Activated CD4-positive, CD25-positive, alpha-beta regulatory T cell treated with anti-CD3 and anti-CD28 coated beads, Interleukin-2, amount 50 U/mL, for 72 hours (primary cell): ENCODE data around the gene HCST.

ENCODE experiments used
- DNase-seq: peaks from one replicate; pipeline ENCODE4 v3.0.0; 2021

The HCST gene

DNA sequence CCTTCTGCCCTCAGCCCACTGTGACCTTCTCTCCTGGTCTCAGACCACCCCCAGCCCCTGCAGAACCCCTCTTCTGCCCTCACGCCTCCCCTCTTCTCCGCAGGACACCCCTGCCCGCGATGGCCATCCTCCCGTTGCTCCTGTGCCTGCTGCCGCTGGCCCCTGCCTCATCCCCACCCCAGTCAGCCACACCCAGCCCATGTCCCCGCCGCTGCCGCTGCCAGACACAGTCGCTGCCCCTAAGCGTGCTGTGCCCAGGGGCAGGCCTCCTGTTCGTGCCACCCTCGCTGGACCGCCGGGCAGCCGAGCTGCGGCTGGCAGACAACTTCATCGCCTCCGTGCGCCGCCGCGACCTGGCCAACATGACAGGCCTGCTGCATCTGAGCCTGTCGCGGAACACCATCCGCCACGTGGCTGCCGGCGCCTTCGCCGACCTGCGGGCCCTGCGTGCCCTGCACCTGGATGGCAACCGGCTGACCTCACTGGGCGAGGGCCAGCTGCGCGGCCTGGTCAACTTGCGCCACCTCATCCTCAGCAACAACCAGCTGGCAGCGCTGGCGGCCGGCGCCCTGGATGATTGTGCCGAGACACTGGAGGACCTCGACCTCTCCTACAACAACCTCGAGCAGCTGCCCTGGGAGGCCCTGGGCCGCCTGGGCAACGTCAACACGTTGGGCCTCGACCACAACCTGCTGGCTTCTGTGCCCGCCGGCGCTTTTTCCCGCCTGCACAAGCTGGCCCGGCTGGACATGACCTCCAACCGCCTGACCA, 37.2 kb downstream of the HCST start:
- no peak for DNase-seq

DNA sequence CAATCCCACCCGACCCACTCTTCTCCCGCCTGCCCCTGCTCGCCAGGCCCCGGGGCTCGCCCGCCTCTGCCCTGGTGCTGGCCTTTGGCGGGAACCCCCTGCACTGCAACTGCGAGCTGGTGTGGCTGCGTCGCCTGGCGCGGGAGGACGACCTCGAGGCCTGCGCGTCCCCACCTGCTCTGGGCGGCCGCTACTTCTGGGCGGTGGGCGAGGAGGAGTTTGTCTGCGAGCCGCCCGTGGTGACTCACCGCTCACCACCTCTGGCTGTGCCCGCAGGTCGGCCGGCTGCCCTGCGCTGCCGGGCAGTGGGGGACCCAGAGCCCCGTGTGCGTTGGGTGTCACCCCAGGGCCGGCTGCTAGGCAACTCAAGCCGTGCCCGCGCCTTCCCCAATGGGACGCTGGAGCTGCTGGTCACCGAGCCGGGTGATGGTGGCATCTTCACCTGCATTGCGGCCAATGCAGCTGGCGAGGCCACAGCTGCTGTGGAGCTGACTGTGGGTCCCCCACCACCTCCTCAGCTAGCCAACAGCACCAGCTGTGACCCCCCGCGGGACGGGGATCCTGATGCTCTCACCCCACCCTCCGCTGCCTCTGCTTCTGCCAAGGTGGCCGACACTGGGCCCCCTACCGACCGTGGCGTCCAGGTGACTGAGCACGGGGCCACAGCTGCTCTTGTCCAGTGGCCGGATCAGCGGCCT, 37.9 kb downstream of the HCST start:
- DNase-seq: no peak

DNA sequence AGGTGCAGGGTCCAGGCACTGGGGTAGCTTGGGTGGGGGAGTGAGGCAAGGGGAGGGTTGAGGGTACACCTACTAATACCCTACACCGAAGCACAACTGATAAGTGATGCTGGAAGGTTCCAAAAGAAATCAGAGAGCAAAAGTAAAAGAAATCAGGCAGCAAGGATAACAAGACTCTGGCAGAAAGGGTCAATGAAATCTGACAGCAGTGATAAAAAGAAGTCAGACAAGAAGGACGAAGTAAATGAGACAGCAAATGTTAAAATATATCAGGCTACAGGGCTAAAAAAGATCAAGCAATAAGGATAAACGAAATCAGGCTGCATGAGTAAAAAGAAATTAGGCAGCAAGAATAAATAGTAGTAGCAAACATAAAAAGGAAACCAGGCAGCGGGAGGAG, 38.5 kb downstream of the HCST start:
- DNase-seq: no peak

DNA sequence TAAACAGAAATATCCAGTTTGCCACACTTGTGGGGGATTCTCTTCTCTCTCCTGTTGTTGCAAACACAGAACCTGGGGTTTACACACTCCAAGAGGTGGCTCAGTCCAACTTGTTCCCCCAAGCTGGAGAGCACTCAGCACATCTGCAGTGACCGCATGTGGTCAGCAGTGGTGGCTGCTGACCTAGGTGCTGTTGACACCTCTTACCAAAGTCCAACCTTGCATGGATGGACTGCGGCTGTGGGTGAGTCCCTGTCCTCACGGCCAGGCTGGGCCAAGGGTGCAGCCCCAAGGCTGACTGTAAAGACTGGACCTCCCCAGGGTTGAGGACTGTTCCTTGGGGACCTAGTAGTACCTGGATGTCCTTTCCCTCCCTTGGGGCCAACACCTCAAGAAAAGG, 39.9 kb downstream of the HCST start:
- DNase-seq: no peak

DNA sequence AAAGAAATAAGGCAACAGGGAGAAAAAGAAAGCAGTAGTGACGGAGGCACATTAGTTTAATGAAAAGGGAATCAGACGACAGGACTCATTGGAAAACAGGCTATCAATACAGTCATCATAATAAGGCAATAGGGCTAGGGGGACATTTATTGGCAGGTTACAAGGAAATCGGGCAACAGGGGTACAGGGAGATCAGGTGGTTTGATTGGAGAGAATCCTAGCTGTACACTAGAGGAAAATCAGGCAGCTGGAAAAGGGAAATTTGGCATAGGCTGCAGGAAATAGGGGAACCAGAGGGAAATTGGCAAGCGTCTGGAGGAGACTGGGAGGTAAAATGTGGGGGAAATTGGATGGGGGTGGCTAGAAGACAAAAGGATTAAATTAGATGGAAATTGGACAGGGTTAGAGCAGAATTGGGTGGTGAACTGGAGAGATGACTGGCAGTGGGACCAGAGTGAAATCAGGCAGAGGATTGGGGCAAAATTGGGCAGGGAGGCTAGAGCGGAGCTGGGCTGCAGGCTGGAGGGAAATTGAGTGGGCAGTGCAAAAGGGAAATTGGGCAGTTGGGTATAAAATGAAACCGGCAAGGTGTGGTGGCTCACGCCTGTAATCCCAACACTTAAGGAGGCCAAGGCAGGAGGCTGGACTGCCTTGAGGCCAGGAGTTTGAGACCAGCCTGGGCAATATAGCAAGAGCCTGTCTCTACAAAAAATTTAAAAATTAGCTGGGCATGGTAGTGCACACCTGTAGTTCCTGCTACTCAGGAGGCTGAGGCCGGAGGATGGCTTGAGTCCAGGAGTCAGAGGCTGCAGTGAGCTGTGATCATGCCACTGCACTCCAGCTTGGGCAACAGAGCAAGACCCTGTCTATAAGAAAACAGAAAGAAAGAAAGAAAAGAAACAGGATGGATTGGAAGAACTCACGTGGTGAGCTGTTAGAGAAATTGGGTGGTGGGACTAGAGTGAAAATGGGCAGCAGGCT, 41.3 kb downstream of the HCST start:
- DNase-seq: no peak

DNA sequence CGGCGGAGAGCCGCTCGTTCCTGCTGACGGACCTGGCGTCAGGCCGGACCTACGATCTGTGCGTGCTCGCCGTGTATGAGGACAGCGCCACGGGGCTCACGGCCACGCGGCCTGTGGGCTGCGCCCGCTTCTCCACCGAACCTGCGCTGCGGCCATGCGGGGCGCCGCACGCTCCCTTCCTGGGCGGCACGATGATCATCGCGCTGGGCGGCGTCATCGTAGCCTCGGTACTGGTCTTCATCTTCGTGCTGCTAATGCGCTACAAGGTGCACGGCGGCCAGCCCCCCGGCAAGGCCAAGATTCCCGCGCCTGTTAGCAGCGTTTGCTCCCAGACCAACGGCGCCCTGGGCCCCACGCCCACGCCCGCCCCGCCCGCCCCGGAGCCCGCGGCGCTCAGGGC, 42.2 kb downstream of the HCST start:
- DNase-seq: no peak

DNA sequence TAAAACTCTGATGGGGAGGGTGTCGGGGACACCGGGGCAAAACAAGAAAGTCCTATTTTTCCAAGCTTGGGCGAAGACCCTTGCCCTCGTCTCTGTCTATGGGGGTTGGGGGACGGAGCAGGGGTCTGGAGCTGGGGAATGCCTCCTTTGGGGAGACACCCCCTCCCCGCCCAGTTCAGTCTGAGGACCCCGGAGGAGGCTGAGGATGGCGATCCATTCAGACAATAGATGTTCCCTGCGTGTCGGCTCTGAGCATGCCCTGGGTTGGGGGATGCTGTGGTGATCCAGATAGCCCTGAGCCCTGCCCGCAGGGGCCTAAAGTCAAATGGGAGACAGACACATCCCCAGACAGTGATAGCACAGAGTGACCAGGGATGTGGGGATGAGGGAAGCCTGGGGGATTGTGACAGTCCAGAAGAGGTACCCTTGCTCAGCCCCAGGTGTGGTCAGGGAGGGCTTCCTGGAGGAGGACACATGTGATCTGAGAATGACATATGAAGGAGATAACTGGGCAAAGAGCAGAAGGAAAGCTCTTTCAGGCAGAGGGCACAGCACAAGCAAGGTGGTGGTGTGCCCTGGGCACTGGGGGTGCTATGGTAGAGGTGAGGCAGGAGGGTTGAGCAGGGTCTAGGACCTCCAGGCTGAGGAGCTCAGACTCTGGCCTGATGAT, 42.9 kb downstream of the HCST start:
- no peak for DNase-seq

DNA sequence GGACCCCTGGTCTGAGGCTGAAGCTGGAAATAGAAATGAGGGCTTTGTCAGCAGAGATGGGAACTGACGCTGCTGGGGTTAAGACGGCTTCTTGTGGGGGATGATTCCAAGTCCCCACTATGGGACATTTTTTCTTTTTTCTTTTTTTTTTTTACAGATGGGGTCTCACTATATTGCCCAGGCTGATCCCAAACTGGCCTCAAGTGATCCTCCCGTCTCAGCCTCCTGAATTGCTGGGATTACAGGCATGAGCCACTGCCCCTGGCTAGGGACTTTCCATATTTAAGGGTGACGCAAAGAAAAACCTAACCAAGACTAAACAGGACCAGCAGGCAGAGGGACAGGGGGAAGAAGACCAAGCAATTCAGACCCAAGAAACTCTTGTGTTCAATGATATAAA, 43.9 kb downstream of the HCST start:
- DNase-seq: no peak

DNA sequence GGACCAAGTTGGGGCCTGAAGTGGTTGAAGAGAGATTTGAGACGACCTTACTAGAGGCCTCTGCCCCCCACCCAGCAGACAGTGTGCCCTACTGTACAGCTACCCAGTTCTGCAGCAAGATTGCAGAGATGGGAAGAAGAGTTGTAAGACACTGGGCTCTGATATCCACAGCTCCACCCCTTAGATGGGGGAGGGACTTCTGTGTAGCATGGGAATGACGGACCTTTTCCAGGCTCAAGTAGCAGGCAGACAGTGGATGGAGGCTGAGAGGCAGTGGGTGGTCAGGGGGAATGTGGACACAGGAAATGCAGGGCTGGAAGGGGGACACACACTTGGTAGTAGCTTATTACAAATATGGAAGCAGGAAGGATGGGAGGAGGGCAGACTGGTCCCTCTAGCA, 46.8 kb downstream of the HCST start:
- no peak for DNase-seq
